ENCODE measurements around the gene DYNC2I2. TPM values are rescaled to one million over a fixed set of nuclear protein-coding genes. Genes with fewer than 3 reads are reported as not detected.
"Not testable (repeated sequence)": the region's sequence is repeated elsewhere in the genome, so short reads cannot be mapped to it uniquely, and the experiment has no call there.

DYNC2I2 gene
- total and polyA plus RNA-seq, 10 of the 15 experiments (the other 5 are each of a cell fraction or from before 2014, with no cell fraction given) = 0.89 to 118 (median 47.9) TPM

GRCh38 chr9:128701227-128701854, 44.7 kb upstream of the DYNC2I2 start:
- WGBS (ENCODE audit: insufficient coverage, insufficient replicate concordance, low lambda C conversion rate, missing lambda C conversion rate) = 87% methylated on average over 10 of the region's 10 CpGs
- SMC1A ChIA-PET (ENCODE audit: uncharacterized antibody, unreplicated experiment) = interaction anchor here (0.9 to 1.4 kb wide), 3 partner anchors 9 to 64 kb away, joined by 3 to 4 read pairs (median 3); no protein-coding TSS in a partner anchor
- RAD21 ChIA-PET (ENCODE audit: unreplicated experiment) = interaction anchor here (1.3 kb wide), 1 partner anchor 117 kb away, joined by 8 read pairs; the partner anchor contains the start of gene ENDOG
- Histone ChIP-seq H3K4me1 (ENCODE audit: control insufficient read depth, insufficient read depth, low read length) (peaks cover 3% of the 10 kb centered on the region; the same call in 1 of the 2 replicates), H3K9me3 (replicated peaks; ENCODE audit: control insufficient read depth, insufficient read depth, low read length) (no peaks in the 10 kb centered on the region), H3K79me2 (ENCODE audit: control insufficient read depth, insufficient read depth, low read length) (no peaks in the 10 kb centered on the region), H3K27ac (ENCODE audit: control insufficient read depth, insufficient read depth) (no peak overlapping the region), H3K4me3 (no peak overlapping the region), H3K36me3 (ENCODE audit: control insufficient read depth in 2 of 2, insufficient read depth in 2 of 2, low read length in 1 of 2) (no peaks in the 10 kb centered on the region; a peak in 1 of 4 replicates), H3K4me2 (ENCODE audit: control insufficient read depth, insufficient read depth) (0 out of 2 replicates have a peak overlapping the region, but pooled peaks have one; percentile 17), H2AFZ (ENCODE audit: control insufficient read depth, low read depth, low read length) (no peak overlapping the region), H4K20me1 (ENCODE audit: control insufficient read depth, insufficient read depth) (no peaks in the 10 kb centered on the region; the same call in 1 of the 2 replicates), H3K9ac (ENCODE audit: control insufficient read depth, insufficient read depth, low read length) (no peak overlapping the region), H3K27me3 (replicated peaks in 1 of 2; ENCODE audit: control insufficient read depth in 2 of 2, insufficient read depth in 2 of 2, low read length in 1 of 2) (no peaks in the 10 kb centered on the region)
- TF ChIP-seq EZH2 (IDR thresholded peaks at IDR 0.05; ENCODE audit: borderline replicate concordance, control insufficient read depth, low read depth, low read length) = no peak
- TF ChIP-seq RAD21 (IDR thresholded peaks at IDR 0.05; ENCODE audit: insufficient read depth, low read depth, low read length) = no peak
- no peak for TF ChIP-seq BCL11A (IDR thresholded peaks at IDR 0.05; ENCODE audit: low read depth, low read length)
- no peak for TF ChIP-seq POLR2A (IDR thresholded peaks at IDR 0.05; ENCODE audit: low read depth, low read length)
- TF ChIP-seq ZNF24 (IDR thresholded peaks at IDR 0.05) = no peak
- no peak for TF ChIP-seq ZNF622 (IDR thresholded peaks at IDR 0.05)
- no peak for TF ChIP-seq SIX5 (IDR thresholded peaks at IDR 0.05; ENCODE audit: low read depth, low read length, severe bottlenecking)
- TF ChIP-seq FOS (IDR thresholded peaks at IDR 0.05; ENCODE audit: borderline replicate concordance, extremely low read depth, insufficient read length) = no peak
- no peak for TF ChIP-seq IRF4 (IDR thresholded peaks at IDR 0.05; ENCODE audit: low read depth, low read length)
- TF ChIP-seq NR2C1 (IDR thresholded peaks at IDR 0.05) = no peak
- no peak for TF ChIP-seq HSF1 (IDR thresholded peaks at IDR 0.05; ENCODE audit: low read depth, low read length)
- TF ChIP-seq IKZF2 (IDR thresholded peaks at IDR 0.05) = no peak
- intact Hi-C loops (cut with micrococcal nuclease; ENCODE audit: unreplicated experiment) (no loop called here), in situ Hi-C loops (cut with MboI) (no loop called here)
- ATAC-seq (no peak), FAIRE-seq (no peak), DNase-seq (ENCODE audit: low read depth, low spot score) (no peak)
- POLR2A ChIA-PET = no interaction called here
- no TSS peak for BruUV-seq (replicated peaks)
- CTCF ChIA-PET = interaction anchor here (0.8 to 1.7 kb wide), 14 partner anchors 8 to 228 kb away, joined by 3 to 13 read pairs (median 4); partner anchors contain the start of gene ZDHHC12

GRCh38 chr9:128699096-128699795, 42.6 kb upstream of the DYNC2I2 start:
- 95% methylated on average over 28 of the region's 30 CpGs for WGBS (ENCODE audit: insufficient coverage, insufficient replicate concordance, low lambda C conversion rate, missing lambda C conversion rate)

More at GRCh38 chr9:128699096-128699795, 42.6 kb upstream of the DYNC2I2 start:
- H2AFZ ChIP-seq (ENCODE audit: control insufficient read depth, low read depth, low read length); DNase-seq (ENCODE audit: low read depth, low spot score); H3K4me3 ChIP-seq; H4K20me1 ChIP-seq (ENCODE audit: control insufficient read depth, insufficient read depth); ATAC-seq; H3K4me1 ChIP-seq (ENCODE audit: control insufficient read depth, insufficient read depth, low read length); H3K9me3 ChIP-seq (replicated peaks; ENCODE audit: control insufficient read depth, insufficient read depth, low read length); H3K36me3 ChIP-seq (ENCODE audit: control insufficient read depth in 2 of 2, insufficient read depth in 2 of 2, low read length in 1 of 2); FAIRE-seq; H3K27ac ChIP-seq (ENCODE audit: control insufficient read depth, insufficient read depth); H3K9ac ChIP-seq (ENCODE audit: control insufficient read depth, insufficient read depth, low read length); in situ Hi-C loops (cut with MboI); H3K79me2 ChIP-seq (ENCODE audit: control insufficient read depth, insufficient read depth, low read length); H3K4me2 ChIP-seq (ENCODE audit: control insufficient read depth, insufficient read depth); H3K27me3 ChIP-seq (replicated peaks in 1 of 2; ENCODE audit: control insufficient read depth in 2 of 2, insufficient read depth in 2 of 2, low read length in 1 of 2); BruUV-seq (replicated peaks); intact Hi-C loops (cut with micrococcal nuclease; ENCODE audit: unreplicated experiment); RAD21 ChIA-PET (ENCODE audit: unreplicated experiment): not testable (repeated sequence)
- POLR2A ChIA-PET = interaction anchor here (0.6 to 1.0 kb wide), 3 partner anchors 8 to 230 kb away, joined by 3 to 7 read pairs (median 4); no protein-coding TSS in a partner anchor
- SMC1A ChIA-PET (ENCODE audit: uncharacterized antibody, unreplicated experiment) = interaction anchor here (0.6 to 1.8 kb wide), 4 partner anchors 17 to 119 kb away, joined by 3 to 8 read pairs (median 4); partner anchors contain the start of gene ENDOG
- CTCF ChIA-PET = interaction anchor here (1.6 to 1.7 kb wide), 2 partner anchors 9 to 56 kb away, joined by 6 to 7 read pairs; no protein-coding TSS in a partner anchor

Measured in GM12878 (cell line).